RKO (cell line): Measurements from ENCODE around the gene OR6C65.
"Not testable (repeated sequence)": the region's sequence is repeated elsewhere in the genome, so short reads cannot be mapped to it uniquely, and the experiment has no call there.

ENCODE experiments used
- DNase-seq: peaks from one replicate; pipeline ENCODE4 v3.0.0-alpha.2; 2016; ENCODE audit warnings: low spot score

Gene OR6C65

DNA sequence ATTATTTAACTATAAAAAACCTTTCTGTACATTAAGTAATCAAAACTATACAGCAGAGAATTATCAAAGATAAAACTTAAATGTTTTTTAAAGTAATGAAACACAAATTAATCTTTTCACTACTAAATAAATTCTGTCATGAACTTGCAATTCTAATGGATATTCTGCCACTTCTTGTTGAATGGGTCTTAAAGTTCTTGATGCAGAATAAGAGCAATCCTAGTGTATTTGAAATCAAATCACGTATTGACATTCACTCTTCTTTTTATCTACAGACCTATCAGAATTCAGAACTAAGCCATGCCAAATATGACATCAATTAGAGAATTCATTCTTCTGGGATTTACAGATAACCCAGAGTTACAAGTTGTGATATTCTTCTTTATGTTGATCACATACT, at the start of gene OR6C65:
Gene OR6C65 (plus strand): TSS at position 301 of the 400 bp plus-strand sequence. CDS start 0 bp downstream, at position 301.
- DNase-seq = no peak

DNA sequence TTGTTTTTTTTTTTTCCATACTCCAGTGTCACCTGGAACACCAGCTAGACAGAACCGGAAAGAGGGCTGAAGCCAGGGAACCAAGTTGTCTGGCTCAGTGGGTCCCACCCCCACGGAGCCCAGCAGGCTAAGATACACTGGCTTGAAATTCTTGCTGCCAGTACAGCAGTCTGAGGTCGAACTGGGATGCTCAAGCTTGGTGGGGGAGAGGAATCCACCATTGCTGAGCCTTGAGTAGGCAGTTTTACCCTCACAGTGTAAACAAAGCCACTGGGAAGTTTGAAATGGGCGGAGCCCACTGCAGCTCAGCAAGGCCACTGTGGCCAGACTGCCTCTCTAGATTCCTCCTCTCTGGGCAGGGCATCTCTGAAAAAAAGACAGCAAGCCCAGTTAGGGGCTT, 45.0 kb upstream of the OR6C65 start:
- DNase-seq = not testable (repeated sequence)

DNA sequence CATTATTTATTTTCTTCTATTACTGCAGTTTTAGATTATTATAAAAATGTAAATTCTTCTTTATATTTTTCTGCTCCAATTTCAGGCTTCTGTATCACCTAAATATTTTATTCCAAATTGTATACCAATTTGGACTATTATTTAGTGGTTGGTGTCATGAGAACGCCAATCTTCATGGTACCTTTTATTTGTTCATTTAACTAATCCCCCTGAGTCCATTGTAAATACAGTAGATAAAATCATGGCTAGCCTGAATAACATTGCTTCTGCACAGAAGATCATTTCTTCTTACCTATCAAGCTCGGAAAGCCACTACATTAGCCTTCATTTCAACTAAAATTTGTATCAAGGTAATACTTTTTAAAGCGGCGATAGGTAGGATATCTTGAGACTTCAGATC, 37.7 kb upstream of the OR6C65 start, which contains the start of gene OR6C75:
Gene OR6C75 (plus strand): TSS at position 301 of the 400 bp plus-strand sequence. CDS start 2,136 bp downstream, outside the sequence.
- no peak for DNase-seq

GRCh38 chr12:55365086-55365485, 35.2 kb upstream of the OR6C65 start:
- no peak for DNase-seq

DNA sequence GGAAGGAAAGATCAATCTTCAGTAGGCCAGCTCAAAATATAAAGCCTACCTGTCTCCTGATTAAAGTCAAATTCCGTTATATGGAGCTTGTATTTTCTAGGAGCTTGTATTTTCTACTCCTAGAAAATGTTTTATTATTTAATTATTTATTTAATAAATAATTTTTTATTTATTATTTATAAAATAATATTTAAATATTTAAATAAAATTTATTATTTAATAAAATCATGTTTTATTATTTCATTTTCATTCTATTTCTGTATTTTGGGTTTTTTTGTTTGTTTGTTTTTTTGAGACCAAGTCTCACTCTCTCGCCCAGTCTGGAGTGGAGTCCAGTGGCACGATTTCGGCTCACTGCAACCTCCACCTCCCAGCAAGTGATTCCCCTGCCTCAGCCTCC, 27.8 kb upstream of the OR6C65 start:
- no peak for DNase-seq

GRCh38 chr12:55385891-55386290, 14.4 kb upstream of the OR6C65 start:
- DNase-seq = no peak

DNA sequence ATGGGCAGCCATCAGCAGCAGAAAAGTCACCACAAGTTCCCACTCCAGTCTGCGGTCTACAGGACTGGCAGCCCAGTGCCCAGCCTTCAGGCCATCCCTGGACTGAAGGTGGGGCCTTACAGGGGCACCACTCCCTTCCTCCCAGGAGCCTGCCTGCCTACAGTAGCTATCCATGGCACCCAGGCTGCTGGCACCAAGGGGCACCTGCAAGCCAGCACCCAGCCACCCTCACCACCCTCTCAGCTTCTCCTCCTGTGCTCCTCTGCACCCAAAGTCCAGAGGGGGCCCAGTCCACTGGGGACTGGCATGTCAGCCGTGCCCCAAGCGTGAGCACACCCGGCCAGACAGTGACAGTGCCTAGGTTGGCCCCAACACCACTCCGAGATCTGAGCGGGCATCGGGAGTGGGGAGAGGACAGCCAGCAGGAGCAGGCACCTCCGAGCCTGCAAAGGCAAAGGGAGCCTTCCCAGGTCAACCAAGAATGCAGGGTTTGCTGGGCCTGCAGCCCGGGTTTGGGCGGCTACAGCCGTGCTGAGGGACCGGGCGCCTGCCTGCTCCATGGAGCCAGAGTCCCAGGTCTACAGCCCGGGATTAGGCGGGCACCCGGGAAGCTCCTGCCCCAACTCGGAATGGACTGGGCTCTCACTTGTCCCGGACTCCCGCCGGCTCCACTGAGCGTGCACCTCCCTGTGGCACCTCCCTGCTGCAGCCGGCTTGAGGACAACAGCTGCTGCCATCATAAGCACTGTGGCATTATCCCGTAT, 8.1 kb upstream of the OR6C65 start:
- DNase-seq = no peak

DNA sequence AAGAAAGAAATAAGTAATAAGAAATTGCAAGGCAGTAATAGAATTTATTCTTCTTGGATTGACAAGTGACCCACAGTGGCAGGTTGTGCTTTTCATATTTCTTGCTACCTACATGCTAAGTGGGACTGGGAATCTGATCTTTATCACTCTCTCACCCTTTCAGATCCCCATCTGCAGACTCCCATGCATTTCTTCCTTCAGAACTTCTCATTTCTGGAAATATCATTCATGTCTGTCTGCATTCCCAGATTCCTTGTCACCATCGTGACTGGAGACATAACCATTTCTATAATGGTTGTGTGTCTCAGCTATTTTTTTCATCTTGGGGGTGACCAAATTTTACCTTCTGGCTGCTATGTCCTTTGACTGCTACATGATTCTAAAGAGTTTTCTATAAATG, 4.0 kb upstream of the OR6C65 start:
- DNase-seq = no peak

DNA sequence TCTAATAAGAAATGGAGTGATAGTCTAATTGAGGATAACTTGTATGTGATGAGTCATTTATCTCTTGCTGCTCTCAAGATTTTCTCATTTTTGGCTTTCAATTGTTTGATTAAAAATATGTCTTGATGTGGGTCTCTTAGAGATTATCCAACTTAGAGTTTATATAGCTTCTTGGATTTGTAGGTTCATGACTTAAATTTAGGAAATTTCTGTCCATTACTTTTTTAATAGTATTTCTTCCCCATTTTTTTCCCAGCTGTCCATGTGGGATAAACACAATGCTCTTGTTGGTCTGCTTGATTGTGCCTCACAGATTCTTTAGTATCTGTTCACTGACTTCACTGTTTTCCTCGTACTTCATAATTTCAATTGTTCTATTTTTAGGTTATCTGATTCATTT, 7.5 kb downstream of the OR6C65 start:
- DNase-seq = no peak

GRCh38 chr12:55409133-55409532, 8.8 kb downstream of the OR6C65 start:
- not testable (repeated sequence) for DNase-seq

DNA sequence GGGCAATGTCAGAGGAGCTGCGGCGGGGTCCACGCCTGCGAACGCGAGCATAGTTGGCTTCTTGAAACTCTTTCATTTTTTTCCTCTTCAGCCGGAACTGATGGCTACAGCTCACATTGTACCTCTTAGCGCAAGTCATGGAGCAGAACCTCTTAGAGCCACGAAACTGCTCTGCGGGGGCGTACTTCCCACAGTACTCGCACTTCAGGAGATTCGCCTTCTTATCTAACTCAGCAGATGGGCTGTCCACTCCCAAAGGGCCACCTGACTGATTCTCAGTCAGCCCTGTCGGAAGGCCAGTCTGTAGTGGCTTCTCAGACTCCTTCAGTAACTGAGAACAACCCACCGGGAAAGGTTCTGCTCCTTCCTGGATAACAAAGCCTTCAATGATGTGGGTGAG, 11.8 kb downstream of the OR6C65 start:
- not testable (repeated sequence) for DNase-seq

DNA sequence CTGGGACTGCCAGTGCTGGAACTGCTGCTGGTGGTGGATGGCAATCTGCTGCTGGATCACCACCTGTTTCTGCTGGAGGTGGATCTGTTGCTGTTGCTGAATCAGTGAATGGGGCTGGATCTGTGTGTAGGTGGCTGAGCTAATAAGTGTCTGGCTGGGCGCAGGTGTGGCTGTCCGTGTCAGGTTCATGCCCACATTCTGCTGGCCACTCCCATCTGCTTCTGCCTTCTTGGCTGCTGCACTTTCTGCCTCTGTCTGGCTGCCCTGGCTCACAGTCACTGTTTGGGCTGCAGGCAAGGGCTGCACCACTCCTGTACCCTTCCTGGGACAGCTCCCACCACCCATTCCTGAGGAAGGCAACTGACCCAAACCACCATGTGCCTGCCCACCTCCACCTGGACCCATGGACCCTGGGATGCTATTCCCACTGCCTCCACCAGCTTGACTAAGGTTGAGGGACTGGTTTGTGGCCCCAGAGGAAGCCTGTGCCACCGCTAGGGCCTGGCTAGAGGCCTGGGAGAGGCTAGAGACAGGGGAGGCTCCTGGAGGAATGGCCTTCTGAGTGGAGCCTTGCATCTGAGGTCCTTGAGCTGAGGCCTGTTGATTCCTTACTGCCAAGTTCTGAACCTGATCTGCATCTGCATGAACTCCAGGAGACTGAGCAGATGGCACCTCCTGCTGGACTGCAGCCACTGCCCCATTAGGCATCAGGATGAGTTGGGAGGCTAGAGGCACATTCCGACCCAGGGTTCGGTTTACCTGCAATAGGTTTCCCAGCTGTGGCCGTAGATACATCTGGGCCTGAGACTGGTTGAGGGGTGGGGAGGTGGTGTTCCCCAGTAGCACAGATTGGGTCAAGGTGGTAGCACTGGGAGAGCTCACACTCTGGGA, 13.4 kb downstream of the OR6C65 start:
- not testable (repeated sequence) for DNase-seq

GRCh38 chr12:55414396-55414823, 14.1 kb downstream of the OR6C65 start:
- DNase-seq = not testable (repeated sequence)

DNA sequence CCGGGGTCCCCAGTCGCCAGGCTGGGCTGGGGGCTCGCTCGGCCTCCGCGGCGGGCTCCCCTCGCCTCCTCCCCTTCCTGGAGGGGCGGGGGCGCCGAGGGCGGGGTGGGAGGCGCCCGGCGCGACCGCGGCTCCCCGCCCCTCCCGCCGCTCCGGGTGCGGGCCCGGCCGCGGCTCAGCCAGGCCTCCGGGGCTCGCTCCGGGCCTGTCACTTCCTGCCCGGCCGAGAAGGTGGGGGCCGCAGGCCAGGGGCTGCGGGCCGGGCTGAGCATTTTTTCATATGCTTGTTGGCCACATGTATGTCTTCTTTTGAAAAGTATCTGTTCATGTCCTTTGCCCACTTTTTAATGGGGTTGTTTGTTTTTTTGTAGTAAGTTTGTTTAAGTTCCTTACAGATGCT, 14.6 kb downstream of the OR6C65 start:
- DNase-seq = not testable (repeated sequence)

DNA sequence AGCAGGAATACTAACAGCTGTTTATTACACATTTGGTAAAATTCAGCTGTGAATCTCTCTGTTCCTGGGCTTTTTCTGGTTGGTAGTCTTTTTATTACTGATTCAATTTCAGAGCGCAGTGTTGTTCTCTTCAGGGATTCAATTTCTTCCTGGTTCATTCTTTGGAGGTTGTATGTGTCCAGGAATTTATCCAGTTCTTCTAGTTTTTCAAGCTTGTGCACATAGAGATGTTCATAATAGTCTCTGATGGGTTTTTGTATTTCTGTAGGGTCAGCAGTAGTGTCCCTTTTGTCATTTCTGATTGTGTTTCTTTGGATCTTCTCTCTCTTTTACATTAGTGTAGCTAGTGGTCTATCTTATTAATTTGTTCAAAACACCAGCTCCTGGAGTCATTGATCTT, 16.6 kb downstream of the OR6C65 start:
- DNase-seq = no peak

DNA sequence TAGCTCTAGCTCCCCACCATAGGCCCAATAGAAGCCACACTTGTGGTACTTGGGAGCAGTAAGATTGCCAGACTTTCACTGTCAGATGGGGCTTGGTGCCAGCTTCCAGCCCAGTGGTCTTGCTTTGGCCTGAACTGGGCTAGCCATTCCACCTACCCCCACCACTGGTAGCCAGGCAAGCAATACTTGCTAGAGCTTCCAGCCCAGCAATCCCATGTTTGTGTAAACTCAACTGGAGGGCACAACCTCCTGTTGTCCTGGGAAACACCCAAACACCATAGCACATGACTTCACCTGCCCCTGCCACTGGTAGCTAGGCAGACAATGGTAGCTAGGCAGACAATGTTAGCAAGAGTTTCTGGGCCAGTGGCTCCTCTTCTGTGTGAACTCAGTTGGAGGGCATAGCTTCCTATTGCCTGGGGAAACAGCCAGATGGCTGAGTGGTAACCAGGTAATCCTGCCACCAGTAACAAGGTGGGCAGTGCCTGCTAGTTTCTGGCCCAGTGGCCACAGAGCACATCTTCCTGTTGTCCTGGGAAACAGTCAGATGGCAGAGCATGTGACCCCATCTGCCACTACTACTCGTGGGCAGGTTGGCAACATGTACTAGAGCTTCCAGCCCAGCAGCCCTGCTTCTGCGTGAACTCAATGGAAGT, 20.1 kb downstream of the OR6C65 start:
- DNase-seq = no peak

- DNase-seq = no peak
Measured at GRCh38 chr12:55425954-55426353, 25.6 kb downstream of the OR6C65 start, which contains the start of gene OR6C76. TSS of gene OR6C76 (plus strand) at chr12:55426254. CDS start at chr12:55426254, 0 bp downstream.

DNA sequence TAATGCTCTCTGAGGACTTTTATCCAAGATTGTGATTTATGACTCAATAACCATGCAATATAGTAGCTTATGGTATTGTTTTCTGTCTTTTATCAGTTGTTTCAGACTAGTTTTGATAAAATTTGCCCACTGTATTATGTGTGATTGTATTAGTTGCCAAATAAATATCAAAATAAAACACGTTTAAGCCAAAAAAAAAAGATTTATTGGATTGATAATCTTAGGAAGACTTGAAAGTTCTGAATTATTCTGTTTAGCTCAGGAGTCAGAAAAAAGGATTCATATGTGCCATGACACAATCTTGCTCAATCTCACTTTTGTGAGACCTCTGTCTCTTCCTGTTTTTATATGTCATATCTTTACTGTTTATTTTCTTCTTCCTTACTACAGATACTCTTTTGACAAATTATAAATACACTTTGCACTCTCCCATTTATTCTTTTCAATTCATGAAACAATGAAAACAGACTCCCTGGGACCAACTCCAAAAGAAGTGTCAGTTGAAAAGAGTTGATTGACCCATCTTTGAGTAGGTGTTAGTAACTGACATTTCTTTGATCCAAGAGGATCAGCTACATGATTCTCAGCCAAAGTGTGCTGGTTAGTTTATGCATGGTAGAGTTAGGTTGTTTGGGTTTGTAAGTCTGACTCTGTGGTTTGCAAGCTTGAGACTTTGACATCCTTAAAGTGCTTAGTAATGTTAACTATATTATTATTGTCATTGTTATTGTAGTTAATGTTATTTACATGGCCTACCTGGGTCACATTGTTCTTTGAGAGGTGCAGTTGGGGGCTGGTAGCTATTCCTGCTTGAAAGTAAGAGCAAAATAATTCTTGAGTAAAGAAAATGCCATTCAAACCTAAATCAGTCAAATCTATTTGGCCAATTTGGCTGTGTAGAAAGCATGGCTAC, 28.3 kb downstream of the OR6C65 start:
- no peak for DNase-seq

DNA sequence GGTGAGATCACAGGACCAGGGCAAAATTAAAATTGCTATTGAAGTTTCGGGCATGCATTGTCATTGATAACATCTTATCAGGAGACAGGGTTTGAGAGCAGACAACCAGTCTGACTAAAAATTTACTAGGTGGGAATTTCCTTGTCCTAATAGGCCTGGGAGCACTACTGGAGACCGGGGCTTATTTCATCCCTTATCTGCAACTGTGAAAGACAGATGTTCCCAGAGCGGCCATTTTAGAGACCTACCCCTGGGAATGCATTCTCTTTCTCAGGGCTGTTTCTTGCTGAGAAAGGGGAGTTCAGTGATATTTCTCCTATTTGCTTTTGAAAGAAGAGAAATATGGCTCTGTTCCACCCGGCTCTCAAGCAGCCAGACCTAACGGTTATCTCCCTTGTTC, 40.9 kb downstream of the OR6C65 start:
- DNase-seq = not testable (repeated sequence)

DNA sequence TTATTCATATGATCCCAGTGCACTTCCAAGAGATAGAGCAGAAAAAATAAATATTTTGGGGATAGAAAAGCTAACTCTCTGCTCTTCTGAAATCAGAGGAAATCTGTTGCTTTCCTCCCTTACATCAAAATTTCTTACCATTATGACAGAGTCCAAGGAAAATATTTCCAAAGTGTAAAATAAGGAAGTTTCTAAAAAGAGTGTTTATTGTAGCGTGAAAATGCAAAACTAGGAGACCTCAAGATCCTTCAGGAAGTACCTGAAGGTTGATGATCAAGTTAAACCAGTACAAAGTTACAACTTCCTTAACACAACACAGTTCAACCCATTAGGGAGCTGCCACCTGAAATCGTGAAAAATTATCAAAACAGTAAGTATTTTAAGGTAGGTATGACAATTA, 43.4 kb downstream of the OR6C65 start, which contains the start of gene OR6C2:
Gene OR6C2 (plus strand): TSS at position 301 of the 400 bp plus-strand sequence. CDS start 8,138 bp downstream, outside the sequence.
- no peak for DNase-seq

- DNase-seq = no peak
Measured at GRCh38 chr12:55445357-55445756, 45.0 kb downstream of the OR6C65 start.
